HG02642 (cell line): ENCODE data around the gene FER.

Source experiments
- ATAC-seq: cut with Tn5 transposase; IDR thresholded peaks from one replicate; pipeline ENCODE4 v1.9.1; 2021; ENCODE audit warnings: mild to moderate bottlenecking; ENCODE audit not compliant: unreplicated experiment, poor library complexity

The FER gene

GRCh38 chr5:109160468-109160867, 412.8 kb downstream of the FER start:
- ATAC-seq, result no peak

- peak; percentile 71 for ATAC-seq
These were observed 414.4 kb downstream of the FER start for GRCh38 chr5:109161914-109162683.

- ATAC-seq, result no peak
These were observed 415.6 kb downstream of the FER start for GRCh38 chr5:109163336-109163735.

- ATAC-seq, result no peak
These were observed 416.3 kb downstream of the FER start for GRCh38 chr5:109164001-109164400.

- ATAC-seq, result no peak
These were observed 419.9 kb downstream of the FER start for GRCh38 chr5:109167586-109167985.

DNA sequence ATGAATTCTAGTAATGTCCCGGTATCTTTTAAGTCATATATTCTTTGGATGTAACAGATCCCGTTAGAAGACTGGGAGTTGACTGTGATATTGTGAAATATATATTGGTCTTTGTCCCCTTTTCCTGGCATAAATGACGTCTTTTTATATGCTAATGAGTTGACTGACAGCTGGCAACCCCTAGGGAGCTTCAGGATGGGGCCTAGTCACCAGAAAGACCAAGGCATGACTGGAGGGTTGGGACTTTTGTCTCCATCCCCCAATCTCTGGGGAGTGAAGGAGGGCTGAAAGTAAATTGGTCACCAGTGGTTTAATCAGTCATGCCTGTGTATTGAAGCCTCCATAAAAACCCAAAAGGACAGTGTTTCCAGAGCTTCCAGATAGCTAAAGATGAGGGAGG, 420.5 kb downstream of the FER start:
- no peak for ATAC-seq

GRCh38 chr5:109170629-109171350, 423.1 kb downstream of the FER start:
- ATAC-seq, result no peak

DNA sequence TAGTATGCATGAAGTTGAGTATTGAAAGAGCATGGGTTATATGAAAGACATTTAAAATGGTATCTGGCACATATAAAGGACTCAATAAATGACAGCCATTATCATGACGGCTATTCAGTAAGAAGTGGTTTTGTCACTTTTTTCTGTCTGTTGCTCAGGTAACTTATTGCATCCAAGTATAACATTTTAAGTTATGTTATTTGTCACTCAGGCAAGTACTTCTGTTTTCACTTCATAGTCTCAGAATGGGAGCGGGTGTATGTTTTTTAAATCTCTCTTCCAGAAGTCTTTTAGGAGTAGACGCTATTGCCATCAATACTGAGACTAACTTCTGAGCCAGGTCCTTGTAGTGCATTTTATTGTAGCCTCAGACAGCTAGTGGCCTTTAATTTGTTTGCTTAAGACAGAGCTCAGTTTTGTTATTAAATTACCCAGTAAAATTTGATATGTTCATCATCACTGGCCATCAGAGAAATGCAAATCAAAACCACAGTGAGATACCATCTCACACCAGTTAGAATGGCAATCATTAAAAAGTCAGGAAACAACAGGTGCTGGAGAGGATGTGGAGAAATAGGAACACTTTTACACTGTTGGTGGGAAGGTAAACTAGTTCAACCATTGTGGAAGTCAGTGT, 423.9 kb downstream of the FER start:
- peak; percentile 78 for ATAC-seq

GRCh38 chr5:109173036-109173794, 425.5 kb downstream of the FER start:
- ATAC-seq, result no peak

GRCh38 chr5:109177227-109177626, 429.5 kb downstream of the FER start:
- no peak for ATAC-seq

DNA sequence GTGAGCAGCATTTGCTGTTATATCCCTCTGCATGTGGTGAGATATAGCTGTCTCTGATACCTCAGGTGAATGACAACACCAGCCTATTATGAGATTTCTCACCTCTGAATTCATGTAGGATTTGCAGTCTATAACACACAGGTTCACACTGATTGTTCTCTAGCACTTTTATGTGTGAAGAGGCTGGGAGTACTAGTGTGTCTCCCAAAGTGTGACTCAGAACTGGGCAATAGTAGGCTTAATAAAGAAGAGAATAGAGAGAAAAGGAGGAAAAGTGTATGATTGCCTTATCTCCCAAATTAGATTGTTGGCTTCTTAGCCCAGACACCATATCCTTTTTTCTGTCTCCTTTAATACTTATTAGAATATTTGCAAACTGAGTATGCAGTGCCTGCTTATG, 430.1 kb downstream of the FER start:
- no peak for ATAC-seq

GRCh38 chr5:109180668-109181067, 433.0 kb downstream of the FER start:
- ATAC-seq, result no peak

GRCh38 chr5:109186759-109187158, 439.1 kb downstream of the FER start:
- ATAC-seq, result no peak

DNA sequence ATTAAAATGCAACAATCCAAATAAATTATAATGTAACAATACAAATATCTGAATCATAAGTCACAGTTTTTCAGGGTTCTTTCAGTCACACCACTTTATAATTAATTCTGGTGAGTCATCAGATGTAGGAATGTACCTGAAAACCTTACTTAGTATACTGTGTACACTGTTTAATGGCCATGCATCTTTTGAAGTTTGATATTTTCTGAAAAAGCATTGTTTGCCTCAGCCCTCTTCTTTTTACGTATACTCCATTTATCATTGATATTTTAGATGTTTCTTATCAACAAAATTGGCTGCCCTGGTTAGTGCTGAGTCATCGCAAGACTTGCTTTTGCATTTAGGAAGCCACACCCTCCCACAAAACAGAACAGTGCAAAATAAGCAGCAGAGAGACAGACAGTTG, 443.5 kb downstream of the FER start:
- no peak for ATAC-seq

GRCh38 chr5:109192027-109192426, 444.3 kb downstream of the FER start:
- no peak for ATAC-seq

- ATAC-seq, result no peak
These were observed 445.0 kb downstream of the FER start for GRCh38 chr5:109192555-109193281.

- ATAC-seq, result no peak
These were observed 448.0 kb downstream of the FER start for GRCh38 chr5:109195667-109196066.

DNA sequence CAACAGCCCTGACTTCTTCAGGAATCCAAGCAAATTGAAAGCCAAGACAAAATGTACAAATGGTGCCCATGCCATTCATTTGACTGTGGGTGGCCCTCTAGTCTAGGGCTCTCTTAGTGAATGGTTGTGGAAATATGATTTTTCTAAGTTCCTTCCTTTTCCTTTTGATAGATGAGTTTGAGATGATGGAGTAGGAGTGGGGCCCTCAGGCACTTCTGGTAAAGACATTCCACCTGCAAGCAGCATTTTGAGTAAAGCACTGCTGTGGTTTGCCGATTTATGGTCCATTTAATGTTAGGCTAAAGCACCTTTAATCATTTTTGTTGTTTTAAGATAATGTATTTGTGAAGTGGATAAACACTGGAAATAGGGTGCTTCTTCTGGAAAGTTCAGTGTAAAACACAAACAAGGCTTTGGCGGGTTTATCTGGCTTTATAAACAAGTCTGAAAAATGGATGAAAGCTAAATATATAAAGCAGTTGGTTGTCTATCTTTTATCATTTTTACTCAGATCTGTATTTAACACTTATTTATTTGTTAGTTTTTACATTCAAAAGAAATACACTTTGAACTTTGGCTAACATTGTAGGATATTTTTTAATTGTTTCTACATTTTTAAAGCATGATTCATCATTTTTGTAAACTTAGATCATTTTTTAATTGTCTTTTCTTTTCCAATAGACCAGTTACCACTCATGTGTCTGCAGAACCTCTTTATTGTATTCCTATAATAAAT, 448.6 kb downstream of the FER start:
- ATAC-seq, result no peak

DNA sequence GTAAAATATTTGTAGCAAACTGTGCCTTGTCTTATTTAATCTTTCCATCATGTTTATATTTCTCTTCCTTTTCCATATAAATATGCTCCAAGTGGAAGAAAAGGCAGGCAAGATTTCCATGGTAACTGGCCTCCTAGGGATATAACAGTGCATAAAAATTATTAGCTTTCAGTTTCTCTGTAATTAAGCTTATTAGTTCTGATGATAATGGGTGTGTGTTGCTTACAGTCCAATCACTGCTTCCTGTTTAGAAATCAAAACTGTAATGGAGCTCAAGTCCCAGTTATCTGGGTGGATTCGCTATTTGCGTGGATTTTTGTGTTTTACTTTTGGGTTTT, 449.1 kb downstream of the FER start:
- ATAC-seq, result no peak
